Mesothelial cell of epicardium (in vitro differentiated cells): ENCODE results near the gene ARHGAP44. TPM values are rescaled to one million over a fixed set of nuclear protein-coding genes. Genes with fewer than 3 reads are reported as not detected.
"Not testable (repeated sequence)": the region's sequence is repeated elsewhere in the genome, so short reads cannot be mapped to it uniquely, and the experiment has no call there.

ENCODE experiments used
- DNase-seq, 2 experiments: peaks; one replicate each; pipeline ENCODE4 v3.0.0; 2021; ENCODE audit warnings: low spot score in 2 of 2; ENCODE audit not compliant: unreplicated experiment in 2 of 2
- H3K27ac Mint-ChIP-seq: 2 replicates; pipeline ENCODE4 v1.8.0; 2021; ENCODE audit warnings: mixed read lengths
- H3K27me3 Mint-ChIP-seq: 2 replicates; pipeline ENCODE4 v1.8.0; 2021; ENCODE audit warnings: low read depth, mixed read lengths
- H3K36me3 Mint-ChIP-seq: 2 replicates; pipeline ENCODE4 v1.8.0; 2021; ENCODE audit warnings: mixed read lengths
- H3K4me1 Mint-ChIP-seq: 2 replicates; pipeline ENCODE4 v1.8.0; 2021; ENCODE audit warnings: mixed read lengths
- H3K4me3 Mint-ChIP-seq: 2 replicates; pipeline ENCODE4 v1.8.0; 2021; ENCODE audit warnings: mild to moderate bottlenecking, moderate library complexity, mixed read lengths
- H3K9me3 Mint-ChIP-seq: 2 replicates; pipeline ENCODE4 v1.8.0; 2021; ENCODE audit warnings: mixed read lengths
- total RNA-seq: library from RNA; stranded (reverse); gene quantifications from 3 replicates; pipeline ENCODE4 v1.2.1, GENCODE V29; 2021
- TF ChIP-seq, protein P1 (sequence below): fragments of 200-600 bp; sonication (generic); IDR thresholded peaks from one replicate; pipeline ENCODE4 v1.5.0; 2021; ENCODE audit warnings: antibody characterized with exemption; ENCODE audit not compliant: unreplicated experiment

The ARHGAP44 gene
- total RNA-seq, 1 donor from 2014 or later, result 11.7 TPM

DNA sequence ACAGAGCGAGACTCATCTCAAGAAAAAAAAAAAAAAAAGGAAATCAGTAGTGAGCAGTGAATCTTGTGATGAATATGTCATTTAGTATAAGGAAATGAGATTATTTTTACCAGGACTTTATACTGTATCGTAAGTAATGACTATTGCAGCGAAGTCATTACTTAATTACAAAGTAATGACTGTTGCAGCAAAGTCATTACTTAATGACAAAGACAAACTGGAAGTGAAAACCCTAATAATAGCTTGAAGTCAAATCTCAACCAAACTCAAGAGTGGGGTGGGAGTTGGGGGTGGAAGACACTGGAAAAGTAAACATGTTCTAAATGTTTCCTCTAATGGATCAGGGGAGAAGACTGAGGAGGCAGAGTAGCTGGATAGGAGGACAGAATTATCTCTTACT, 76.5 kb downstream of the ARHGAP44 start:
- Mint-ChIP-seq H3K36me3 (no peaks in the 10 kb centered on the region), H3K27ac (no peak overlapping the region), H3K4me1 (no peaks in the 10 kb centered on the region), H3K9me3 (peaks cover 15% of the 10 kb centered on the region), H3K4me3 (no peak overlapping the region), H3K27me3 (no peaks in the 10 kb centered on the region)
- TF ChIP-seq, protein P1, sequence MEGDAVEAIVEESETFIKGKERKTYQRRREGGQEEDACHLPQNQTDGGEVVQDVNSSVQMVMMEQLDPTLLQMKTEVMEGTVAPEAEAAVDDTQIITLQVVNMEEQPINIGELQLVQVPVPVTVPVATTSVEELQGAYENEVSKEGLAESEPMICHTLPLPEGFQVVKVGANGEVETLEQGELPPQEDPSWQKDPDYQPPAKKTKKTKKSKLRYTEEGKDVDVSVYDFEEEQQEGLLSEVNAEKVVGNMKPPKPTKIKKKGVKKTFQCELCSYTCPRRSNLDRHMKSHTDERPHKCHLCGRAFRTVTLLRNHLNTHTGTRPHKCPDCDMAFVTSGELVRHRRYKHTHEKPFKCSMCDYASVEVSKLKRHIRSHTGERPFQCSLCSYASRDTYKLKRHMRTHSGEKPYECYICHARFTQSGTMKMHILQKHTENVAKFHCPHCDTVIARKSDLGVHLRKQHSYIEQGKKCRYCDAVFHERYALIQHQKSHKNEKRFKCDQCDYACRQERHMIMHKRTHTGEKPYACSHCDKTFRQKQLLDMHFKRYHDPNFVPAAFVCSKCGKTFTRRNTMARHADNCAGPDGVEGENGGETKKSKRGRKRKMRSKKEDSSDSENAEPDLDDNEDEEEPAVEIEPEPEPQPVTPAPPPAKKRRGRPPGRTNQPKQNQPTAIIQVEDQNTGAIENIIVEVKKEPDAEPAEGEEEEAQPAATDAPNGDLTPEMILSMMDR, result no peak
- DNase-seq, result no peak

DNA sequence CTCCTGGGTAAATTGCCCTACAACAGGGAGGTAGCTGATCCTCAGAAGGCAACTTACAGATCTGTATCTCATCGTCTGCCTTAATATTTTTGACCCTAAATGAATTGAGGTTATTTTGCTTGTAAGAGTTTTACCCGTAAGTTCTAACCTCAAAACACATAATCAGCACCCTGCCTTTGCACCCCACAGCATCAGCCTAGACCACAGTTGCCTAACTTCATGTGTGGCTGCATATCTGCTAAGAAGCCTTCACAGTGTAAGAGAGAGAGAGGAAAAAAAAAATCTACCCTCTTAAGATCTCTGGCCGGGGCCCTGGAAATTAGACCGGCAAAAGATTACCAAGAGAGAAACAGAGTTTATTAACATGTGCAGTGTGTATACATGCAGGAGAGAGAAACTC, 76.9 kb downstream of the ARHGAP44 start:
- Mint-ChIP-seq H3K9me3 (peaks cover 20% of the 10 kb centered on the region), H3K4me3 (no peak overlapping the region), H3K27me3 (no peaks in the 10 kb centered on the region), H3K4me1 (no peaks in the 10 kb centered on the region), H3K27ac (no peak overlapping the region), H3K36me3 (no peaks in the 10 kb centered on the region)
- TF ChIP-seq, protein P1, result no peak
- DNase-seq, result no peak

DNA sequence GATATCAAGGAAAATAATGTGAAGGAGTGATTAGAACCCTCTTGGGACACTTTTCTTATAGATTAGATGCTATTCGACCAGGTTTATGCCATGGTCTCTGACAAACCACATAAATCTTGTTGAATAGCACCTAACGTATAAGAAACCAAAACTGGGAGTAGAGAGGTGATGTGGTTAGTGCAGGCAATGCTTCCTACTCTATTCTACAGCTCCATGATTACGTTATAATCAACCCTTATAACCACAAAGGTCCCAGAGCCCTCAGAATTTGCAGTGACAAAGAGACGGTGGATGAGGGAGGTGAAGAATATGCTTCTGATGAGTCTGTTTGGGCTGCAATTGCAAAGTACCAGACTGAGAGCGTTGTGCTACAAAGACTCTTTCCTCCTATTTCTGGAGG, 78.4 kb downstream of the ARHGAP44 start:
- H3K9me3 Mint-ChIP-seq, result peaks cover 34% of the 10 kb centered on the region
- no peaks in the 10 kb centered on the region for H3K27me3 Mint-ChIP-seq
- DNase-seq, result no peak
- no peak overlapping the region for H3K4me3 Mint-ChIP-seq
- TF ChIP-seq, protein P1, result no peak
- H3K27ac Mint-ChIP-seq, result no peak overlapping the region
- peaks cover 6% of the 10 kb centered on the region for H3K36me3 Mint-ChIP-seq
- H3K4me1 Mint-ChIP-seq, result no peaks in the 10 kb centered on the region

DNA sequence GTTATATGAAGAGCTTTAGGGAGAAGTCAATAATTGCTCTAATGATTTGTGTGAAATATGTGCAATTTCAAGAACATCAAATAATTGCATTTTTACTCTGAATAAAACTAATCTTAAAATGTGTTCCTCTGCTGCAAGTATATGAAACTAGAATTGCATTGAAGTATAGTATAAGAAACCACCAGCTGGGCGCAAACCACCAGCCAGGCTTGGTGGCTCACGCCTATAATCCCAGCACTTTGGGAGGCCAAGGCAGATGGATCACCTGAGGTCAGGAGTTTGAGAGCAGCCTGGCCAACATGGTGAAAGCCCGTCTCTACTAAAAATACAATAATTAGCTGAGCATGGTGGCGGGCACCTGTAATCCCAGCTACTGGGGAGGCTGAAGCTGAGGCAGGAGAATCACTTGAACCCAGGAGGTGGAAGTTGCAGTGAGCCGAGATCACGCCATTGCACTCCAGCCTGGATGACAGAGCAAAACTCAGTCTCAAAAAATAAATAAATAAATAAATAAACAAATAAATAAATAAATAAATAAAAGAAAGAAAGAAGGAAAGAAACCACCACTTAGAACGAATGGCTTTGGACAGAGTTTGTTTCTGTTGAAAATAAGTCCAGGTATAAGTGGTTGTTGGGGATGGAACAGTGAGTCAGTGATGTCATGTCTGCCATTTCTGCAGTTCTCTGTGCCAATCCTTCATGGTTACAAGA, 84.3 kb downstream of the ARHGAP44 start:
- not testable (repeated sequence) for H3K27ac Mint-ChIP-seq, H3K4me3 Mint-ChIP-seq, H3K4me1 Mint-ChIP-seq, DNase-seq, H3K36me3 Mint-ChIP-seq, H3K27me3 Mint-ChIP-seq
- H3K9me3 Mint-ChIP-seq, result peaks cover 32% of the 10 kb centered on the region

DNA sequence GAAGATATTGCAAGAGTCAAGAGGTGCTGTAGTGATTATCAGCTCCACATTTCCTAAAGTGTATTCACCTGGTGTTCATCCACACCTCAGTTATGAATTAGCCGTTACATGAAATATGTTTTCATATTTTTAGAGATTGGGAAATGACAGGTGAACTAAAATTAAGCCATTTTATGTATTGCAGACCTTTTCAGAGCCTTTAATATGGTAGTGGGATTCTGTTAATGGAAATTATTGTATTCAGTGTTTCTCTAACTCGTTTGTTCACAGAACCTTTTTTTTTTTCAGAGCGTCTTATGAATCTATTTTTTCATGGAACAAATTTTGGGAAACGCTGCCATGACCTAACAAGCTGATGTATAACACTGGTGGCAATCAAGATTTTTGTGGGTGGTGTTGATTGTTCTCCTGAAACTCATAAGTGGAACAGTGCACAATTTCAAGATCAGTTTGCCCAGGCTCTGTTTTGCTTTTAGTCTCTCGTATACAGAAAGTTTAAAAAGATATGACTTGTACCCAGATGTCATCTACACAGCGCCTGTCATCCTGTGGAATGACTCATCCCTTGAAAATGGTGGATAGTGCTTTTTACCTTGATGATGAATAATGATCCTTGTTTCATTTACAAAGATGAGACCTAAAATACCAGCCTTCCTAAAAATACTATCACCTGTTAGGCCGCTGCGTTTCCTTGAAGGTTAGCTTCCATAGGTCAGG, 88.8 kb downstream of the ARHGAP44 start:
- no peaks in the 10 kb centered on the region for H3K4me1 Mint-ChIP-seq
- no peak for DNase-seq
- H3K9me3 Mint-ChIP-seq, result peaks cover 9% of the 10 kb centered on the region
- H3K4me3 Mint-ChIP-seq, result no peak overlapping the region
- no peaks in the 10 kb centered on the region for H3K27me3 Mint-ChIP-seq
- no peaks in the 10 kb centered on the region for H3K36me3 Mint-ChIP-seq
- no peak overlapping the region for H3K27ac Mint-ChIP-seq
- TF ChIP-seq, protein P1, result no peak

DNA sequence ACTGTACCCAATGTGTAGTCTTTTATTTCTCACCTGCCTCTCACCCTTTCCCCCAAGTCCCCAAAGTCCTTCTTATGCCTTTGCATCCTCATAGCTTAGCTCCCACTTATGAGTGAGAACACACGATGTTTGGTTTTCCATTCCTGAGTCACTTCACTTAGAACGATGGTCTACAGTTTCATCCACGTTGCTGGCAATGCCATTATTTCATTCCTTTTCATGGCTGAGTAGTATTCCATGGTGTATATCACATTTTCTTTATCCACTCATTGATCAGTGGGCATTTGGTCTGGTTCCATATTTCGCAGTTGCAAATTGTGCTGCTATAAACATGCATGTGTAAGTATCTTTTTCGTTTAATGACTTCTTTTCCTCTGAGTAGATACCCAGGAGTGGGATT, 89.8 kb downstream of the ARHGAP44 start:
- H3K27me3 Mint-ChIP-seq, H3K27ac Mint-ChIP-seq, H3K9me3 Mint-ChIP-seq, H3K36me3 Mint-ChIP-seq, H3K4me1 Mint-ChIP-seq, H3K4me3 Mint-ChIP-seq, DNase-seq: not testable (repeated sequence)
